Glomerular visceral epithelial cell (primary cell): Measurements from ENCODE around the gene PIR.

ENCODE experiments used
- DNase-seq: peaks from one replicate; pipeline ENCODE4 v3.0.0-alpha.2; 2016; ENCODE audit errors: extremely low spot score

The PIR gene

GRCh38 chrX:15349046-15349445, 144.1 kb downstream of the PIR start:
- DNase-seq, result peak; percentile 42

GRCh38 chrX:15345976-15346375, 147.2 kb downstream of the PIR start:
- DNase-seq, result no peak

GRCh38 chrX:15344106-15344505, 149.0 kb downstream of the PIR start:
- DNase-seq, result no peak

GRCh38 chrX:15343075-15343476, 150.1 kb downstream of the PIR start:
- no peak for DNase-seq

- no peak for DNase-seq
These were observed 152.3 kb downstream of the PIR start for GRCh38 chrX:15340867-15341266.

- peak; percentile 28 for DNase-seq
These were observed 157.1 kb downstream of the PIR start for GRCh38 chrX:15336023-15336413.

- DNase-seq, result peak; percentile 94
These were observed 157.8 kb downstream of the PIR start, which contains the start of gene PIGA for GRCh38 chrX:15335135-15336022. PIGA (minus strand) TSS chrX:15335523; CDS start chrX:15331930, 3,593 bp downstream.
